SK-N-MC (cell line): ENCODE data around the gene FABP6.
"Not testable (repeated sequence)": the region's sequence is repeated elsewhere in the genome, so short reads cannot be mapped to it uniquely, and the experiment has no call there.

Experiments
- DNase-seq: peaks from one replicate; pipeline ENCODE4 v3.0.0-alpha.2; 2011; ENCODE audit warnings: low read depth, low spot score
- H3K27ac ChIP-seq: fragments of 200-600 bp; sonication (generic); 2 replicates; pipeline ENCODE4 v1.5.1; 2016; ENCODE audit warnings: mixed run types
- H3K36me3 ChIP-seq: fragments of 200-600 bp; sonication (generic); 2 replicates; pipeline ENCODE4 v1.6.1; 2017; ENCODE audit warnings: antibody characterized with exemption, low read length, mixed read lengths; ENCODE audit not compliant: insufficient read depth
- H3K4me3 ChIP-seq: fragments of 200-600 bp; sonication (generic); 2 replicates; pipeline ENCODE4 v1.5.1; 2016
- H3K9ac ChIP-seq: fragments of 200-600 bp; sonication (generic); 2 replicates; pipeline ENCODE4 v1.8.0; 2017; ENCODE audit warnings: mixed run types, mixed read lengths; ENCODE audit not compliant: insufficient read length
- H3K9me3 ChIP-seq: fragments of 200-600 bp; sonication (generic); 2 replicates; pipeline ENCODE4 v1.6.1; 2017; ENCODE audit warnings: low read depth, mild to moderate bottlenecking, antibody characterized with exemption, low read length, moderate library complexity, mixed read lengths
- EZH2 ChIP-seq: fragments of 200-600 bp; sonication (generic); IDR thresholded peaks from one replicate; pipeline ENCODE4 v1.6.1; 2017; ENCODE audit warnings: antibody characterized with exemption
- FOXP2 ChIP-seq: optimal IDR thresholded peaks from 2 replicates; pipeline ENCODE3; 2011; ENCODE audit warnings: mild to moderate bottlenecking, moderate library complexity; ENCODE audit not compliant: insufficient read depth; ENCODE audit errors: extremely low read length, control extremely low read depth
- POLR2AphosphoS5 ChIP-seq: IDR thresholded peaks from 2 replicates; pipeline ENCODE4 v1.6.1; 2012; ENCODE audit warnings: mild to moderate bottlenecking, low read depth, low read length, borderline replicate concordance

The FABP6 gene

DNA sequence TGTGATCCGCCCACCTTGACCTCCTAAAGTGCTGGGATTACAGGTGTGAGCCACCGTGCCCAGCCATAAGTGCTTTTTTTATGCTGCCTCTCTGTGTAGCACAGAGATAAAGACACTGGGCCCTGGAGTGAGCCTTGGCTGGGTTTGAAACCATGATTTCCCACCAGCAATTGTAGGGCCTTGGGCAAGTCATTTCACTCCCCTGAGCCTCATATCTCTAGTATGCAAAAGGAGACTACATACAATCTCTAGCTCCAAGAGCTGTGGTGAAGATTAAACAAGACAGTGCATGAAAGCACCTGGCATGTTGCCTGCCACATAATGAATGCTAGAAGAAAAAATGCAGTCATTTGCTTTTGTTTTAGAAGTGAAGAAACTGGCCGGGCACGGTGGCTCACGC, 3.9 kb downstream of the FABP6 start:
- Histone ChIP-seq H3K9ac (no peak overlapping the region), H3K9me3 (no peaks in the 10 kb centered on the region), H3K27ac (no peak overlapping the region), H3K4me3 (no peak overlapping the region), H3K36me3 (no peaks in the 10 kb centered on the region)
- no peak for DNase-seq
- TF ChIP-seq EZH2 = no peak
- no peak for TF ChIP-seq POLR2AphosphoS5
- TF ChIP-seq FOXP2 = no peak

DNA sequence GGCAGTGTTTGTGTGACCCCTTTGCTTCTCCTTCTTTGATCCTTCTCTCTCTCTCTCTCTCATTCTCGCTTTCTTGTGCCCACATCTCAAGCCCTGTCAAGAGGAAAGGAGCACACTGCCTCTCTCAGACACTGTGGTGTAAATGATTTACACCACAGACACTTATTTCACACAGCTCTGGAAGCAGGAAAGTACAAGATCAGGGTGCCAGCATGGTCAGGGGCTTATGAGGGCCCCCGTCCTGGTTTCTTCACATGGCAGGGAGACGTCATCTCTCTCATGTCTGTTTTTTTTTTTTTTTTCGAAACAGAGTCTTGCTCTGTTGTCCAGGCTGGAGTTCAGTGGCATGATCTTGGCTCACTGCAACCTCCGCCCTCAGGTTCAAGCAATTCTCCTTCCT, 6.4 kb downstream of the FABP6 start:
- Histone ChIP-seq H3K27ac (no peak overlapping the region), H3K9me3 (no peaks in the 10 kb centered on the region), H3K36me3 (no peaks in the 10 kb centered on the region), H3K9ac (no peak overlapping the region), H3K4me3 (no peak overlapping the region)
- DNase-seq = no peak
- no peak for TF ChIP-seq POLR2AphosphoS5
- TF ChIP-seq EZH2 = no peak
- no peak for TF ChIP-seq FOXP2

DNA sequence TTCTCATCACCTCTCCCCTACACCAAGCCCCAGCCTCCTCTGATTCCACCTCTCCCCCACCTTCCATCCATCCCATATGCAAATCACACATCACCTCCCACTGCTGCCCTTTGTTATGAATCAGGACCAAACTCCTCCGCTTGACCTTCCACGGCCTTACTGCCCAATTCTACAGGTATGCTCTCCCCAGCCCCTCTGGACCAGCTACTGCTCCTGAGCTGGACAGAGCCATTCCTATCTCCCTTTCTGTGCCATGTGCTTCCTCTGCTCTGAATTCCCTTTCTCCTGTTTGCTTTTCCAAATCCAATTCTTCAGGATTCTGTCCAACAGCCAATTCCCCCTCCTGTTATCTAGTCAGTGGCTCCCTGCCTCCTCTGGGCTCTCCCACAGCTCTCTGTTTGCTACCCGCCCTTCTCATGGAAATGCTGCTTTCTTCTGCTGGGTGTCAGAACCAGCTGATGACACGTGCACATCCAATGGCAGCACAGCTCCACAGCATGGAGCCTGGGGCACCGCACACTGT, 8.3 kb downstream of the FABP6 start:
- no peak overlapping the region for H3K4me3 ChIP-seq
- TF ChIP-seq FOXP2 (no peak), POLR2AphosphoS5 (no peak), EZH2 (no peak)
- H3K9ac ChIP-seq = no peak overlapping the region
- no peaks in the 10 kb centered on the region for H3K36me3 ChIP-seq
- DNase-seq = no peak
- no peak overlapping the region for H3K27ac ChIP-seq
- no peaks in the 10 kb centered on the region for H3K9me3 ChIP-seq

DNA sequence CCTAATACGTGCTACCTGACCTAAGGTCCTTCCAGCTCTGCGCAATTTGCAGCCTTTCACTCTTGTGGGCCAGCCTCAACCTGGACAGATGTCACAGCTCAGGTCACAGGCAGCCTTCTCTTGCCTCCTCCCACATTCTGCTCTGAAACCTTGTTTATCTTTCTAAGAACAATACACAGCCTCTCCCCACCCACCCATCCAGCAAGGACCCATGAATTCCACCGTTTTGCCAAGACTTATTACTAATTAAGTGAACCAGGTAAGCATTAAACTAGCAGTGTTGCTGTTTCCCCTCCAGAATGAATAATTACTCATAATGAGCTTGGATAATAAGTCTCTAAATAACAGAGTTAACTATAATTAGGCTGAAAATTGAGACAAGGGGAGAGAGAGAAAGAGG, 11.0 kb downstream of the FABP6 start:
- no peak for DNase-seq
- no peak overlapping the region for H3K9ac ChIP-seq
- no peaks in the 10 kb centered on the region for H3K36me3 ChIP-seq
- TF ChIP-seq POLR2AphosphoS5 = no peak
- no peak for TF ChIP-seq FOXP2
- no peak for TF ChIP-seq EZH2
- H3K4me3 ChIP-seq = no peak overlapping the region
- no peak overlapping the region for H3K27ac ChIP-seq
- H3K9me3 ChIP-seq = no peaks in the 10 kb centered on the region

DNA sequence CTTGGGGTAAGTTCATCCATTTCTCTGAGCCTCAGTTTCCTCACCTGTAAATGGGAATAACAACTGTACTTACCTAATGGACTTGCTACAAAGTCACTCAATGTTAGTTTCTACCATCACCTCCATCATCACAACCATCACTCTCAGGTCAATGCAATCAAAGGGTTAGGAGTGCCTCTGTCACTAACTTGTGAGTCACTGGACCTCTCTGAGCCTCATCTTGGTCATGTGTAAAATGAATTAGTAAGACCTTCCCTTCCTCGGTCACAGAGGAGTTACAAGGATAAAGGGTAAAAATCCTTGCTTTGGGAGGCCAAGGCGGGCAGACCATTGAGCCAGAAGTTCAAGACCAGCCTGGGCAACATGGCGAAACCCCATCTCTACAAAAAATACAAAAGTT, 12.8 kb downstream of the FABP6 start:
- Histone ChIP-seq H3K9ac (no peak overlapping the region), H3K9me3 (no peaks in the 10 kb centered on the region), H3K4me3 (no peak overlapping the region), H3K27ac (no peak overlapping the region), H3K36me3 (no peaks in the 10 kb centered on the region)
- TF ChIP-seq EZH2 = no peak
- TF ChIP-seq FOXP2 = no peak
- no peak for TF ChIP-seq POLR2AphosphoS5
- DNase-seq = no peak

DNA sequence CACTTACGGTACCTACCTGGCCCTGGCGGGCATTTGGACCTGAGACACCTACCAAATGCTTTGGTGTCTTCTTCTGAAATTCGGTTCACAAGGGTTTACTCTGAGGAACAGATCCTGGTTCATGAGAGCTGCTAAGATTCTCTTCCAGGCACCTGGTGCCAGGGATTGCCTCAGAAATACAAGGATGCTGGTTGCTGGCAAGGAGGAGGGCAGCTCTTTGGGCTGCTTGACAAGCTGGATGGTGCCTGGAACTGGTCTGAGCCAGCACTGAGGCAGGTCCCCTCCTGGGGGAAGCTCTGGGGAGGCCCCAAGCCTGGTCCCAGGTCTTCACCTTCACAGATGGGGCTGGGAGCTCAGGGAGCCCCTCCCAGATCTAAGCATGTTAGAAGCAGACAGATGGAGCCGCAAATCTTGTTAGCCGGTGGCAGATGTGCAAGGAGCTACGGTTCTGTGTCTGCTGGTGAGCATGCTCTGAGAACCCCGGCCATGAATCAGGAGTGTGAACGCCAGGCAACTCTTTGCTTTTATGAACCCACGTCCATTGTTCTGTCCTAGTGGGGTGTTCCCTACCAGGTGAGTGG, 16.3 kb downstream of the FABP6 start:
- no peak overlapping the region for H3K4me3 ChIP-seq
- no peak overlapping the region for H3K9ac ChIP-seq
- no peaks in the 10 kb centered on the region for H3K36me3 ChIP-seq
- H3K9me3 ChIP-seq = no peaks in the 10 kb centered on the region
- no peak for TF ChIP-seq FOXP2
- no peak for TF ChIP-seq POLR2AphosphoS5
- TF ChIP-seq EZH2 = no peak
- no peak for DNase-seq
- H3K27ac ChIP-seq = no peak overlapping the region

DNA sequence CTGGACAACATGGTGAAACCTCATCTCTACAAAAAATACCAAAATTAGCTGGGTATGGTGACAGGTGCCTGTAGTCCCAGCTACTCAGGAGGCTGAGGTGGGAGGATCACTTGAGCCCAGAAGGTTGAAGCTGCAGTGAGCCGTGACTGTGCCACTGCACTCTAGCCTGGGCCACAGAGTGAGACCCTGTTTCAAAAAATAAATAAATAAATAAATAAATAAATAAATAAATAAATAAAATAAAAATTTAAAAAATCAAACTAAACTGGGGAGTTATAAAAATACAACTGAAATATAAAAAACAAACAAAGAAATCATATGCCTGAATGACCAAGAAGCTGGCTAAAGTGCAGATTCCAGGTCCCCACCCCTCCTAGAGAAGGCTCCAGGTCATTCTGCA, 20.3 kb downstream of the FABP6 start:
- not testable (repeated sequence) for H3K9ac ChIP-seq, H3K27ac ChIP-seq, H3K9me3 ChIP-seq, H3K4me3 ChIP-seq, DNase-seq, H3K36me3 ChIP-seq

DNA sequence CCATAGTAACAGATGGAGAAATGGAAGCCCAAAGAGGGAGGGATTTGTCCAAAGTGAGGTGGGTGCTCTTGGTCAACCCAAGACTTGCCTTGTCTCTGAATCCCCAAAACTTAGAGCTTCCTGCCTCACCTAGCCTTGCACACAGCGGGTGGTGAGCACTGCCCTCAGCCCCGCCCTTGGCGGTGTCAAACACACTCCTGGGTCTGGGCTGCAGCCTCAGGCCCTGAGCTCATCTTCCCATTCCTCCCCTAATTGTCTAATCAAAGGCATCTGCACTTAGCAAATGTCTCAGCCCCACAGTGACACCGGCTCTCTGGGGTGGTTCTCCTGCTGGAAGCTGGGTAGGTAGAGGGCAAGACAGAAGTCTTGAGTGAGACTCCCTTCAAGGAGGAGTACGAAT, 20.9 kb downstream of the FABP6 start:
- Histone ChIP-seq H3K9ac (no peak overlapping the region), H3K27ac (no peak overlapping the region), H3K9me3 (no peaks in the 10 kb centered on the region), H3K4me3 (no peak overlapping the region), H3K36me3 (no peaks in the 10 kb centered on the region; the same call in 1 of the 2 replicates)
- no peak for TF ChIP-seq POLR2AphosphoS5
- no peak for DNase-seq

DNA sequence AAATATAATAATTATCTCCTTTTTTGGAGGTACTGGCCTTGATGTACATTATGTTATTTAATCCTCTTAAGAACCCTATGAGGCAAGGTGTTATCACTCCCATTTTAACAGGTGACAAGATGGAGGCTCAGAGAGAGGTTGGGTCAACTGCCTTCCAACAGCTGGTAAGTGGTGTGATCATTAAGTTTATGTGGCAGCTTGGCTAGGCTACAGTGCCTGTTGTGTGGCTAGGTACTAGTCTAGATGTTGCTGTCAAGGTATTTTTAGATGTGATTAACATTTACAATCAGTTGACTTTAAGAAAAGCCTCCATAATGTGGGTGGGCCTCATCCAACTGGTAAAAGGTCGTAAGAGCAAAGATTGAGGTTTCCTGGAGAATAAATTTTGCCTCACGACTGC, 21.5 kb downstream of the FABP6 start:
- Histone ChIP-seq H3K27ac (no peak overlapping the region), H3K9ac (no peak overlapping the region), H3K9me3 (no peaks in the 10 kb centered on the region), H3K36me3 (no peaks in the 10 kb centered on the region; the same call in 1 of the 2 replicates), H3K4me3 (no peak overlapping the region)
- TF ChIP-seq EZH2 = no peak
- TF ChIP-seq FOXP2 = no peak
- no peak for TF ChIP-seq POLR2AphosphoS5
- no peak for DNase-seq
